Measurements from ENCODE around the gene FNBP1.

Gene FNBP1

DNA sequence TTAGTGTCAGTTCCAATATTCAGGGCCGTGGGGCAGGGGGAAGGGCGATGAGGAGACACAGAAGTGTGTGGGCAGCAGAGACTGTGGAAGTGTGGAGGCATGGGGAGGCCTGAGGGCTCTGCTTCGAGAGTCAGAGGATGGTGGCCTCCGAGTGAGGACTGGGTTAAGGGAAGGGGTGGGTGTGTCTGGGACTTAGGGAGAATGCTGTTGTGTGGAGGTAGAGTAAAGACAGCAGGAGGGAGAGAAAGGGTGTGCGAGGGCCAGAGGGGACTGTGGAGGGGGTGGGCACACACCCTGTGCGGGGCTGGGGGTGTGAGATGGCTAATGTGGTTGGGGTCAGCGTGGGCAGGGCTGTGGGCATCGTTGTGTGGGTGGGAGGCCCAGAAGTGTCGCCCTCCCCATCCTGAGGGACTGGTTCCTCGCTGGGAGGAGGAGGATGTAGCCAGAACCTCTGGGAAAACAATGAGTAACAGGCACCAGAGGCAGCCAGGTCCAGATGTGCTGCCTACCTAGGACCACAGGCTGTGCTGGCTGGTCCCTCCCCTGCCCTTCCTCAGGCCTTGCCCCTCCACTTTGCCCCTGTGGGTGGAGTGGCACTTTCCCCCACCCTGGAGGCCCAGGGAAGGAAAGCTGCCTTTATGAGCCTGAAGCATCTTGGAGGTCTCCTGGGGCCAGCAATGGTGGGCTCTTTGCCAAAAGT, 203.5 kb downstream of the FNBP1 start:
- Histone ChIP-seq H4K20me1 (peaks cover 63% of the 10 kb centered on the region), H3K4me1 (peaks cover 36% of the 10 kb centered on the region), H3K27ac (peak overlapping the region; percentile 43), H3K27me3 (no peaks in the 10 kb centered on the region), H3K36me3 (0 out of 2 replicates have a peak, but pooled peaks cover 8% of the 10 kb centered on the region), H3K4me2 (peak overlapping the region; percentile 83), H3K9me3 (no peaks in the 10 kb centered on the region), H3K9ac (peak overlapping the region; percentile 32; the same call in 1 of the 2 replicates), H3K4me3 (no peak overlapping the region)
- TF ChIP-seq Cebpa-rat (IDR thresholded peaks at IDR 0.05): no peak

DNA sequence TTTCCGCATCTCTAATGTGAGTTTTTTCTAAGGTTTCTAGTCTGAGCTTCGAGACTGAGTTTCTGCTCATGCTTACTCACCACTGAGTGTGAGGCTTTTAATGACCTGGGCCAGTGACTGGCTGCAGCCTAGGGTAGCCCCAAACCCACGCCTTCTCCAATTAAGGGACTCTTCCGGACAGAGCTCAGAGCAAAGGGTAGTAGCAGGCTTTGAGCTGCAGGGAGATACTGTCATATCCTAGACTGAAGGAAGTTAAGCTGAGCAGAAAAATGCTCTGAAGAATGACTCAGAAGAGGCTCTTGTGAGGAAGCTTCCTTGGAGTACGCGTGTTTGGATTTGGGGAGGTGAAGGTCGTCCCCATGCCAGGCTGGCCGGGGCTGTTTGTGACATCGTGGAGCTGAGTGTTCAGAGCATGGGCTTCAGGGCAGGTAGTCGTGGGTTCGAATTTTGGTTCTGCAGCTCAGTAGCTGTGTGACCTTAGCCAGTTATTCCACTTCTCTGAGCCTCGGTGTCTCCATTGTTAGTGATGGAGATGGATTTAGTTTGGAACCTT, 204.2 kb downstream of the FNBP1 start:
- H3K4me2 ChIP-seq: peak overlapping the region; percentile 83
- no peaks in the 10 kb centered on the region for H3K9me3 ChIP-seq
- peaks cover 69% of the 10 kb centered on the region for H4K20me1 ChIP-seq
- H3K27ac ChIP-seq: no peak overlapping the region
- H3K4me1 ChIP-seq: peaks cover 43% of the 10 kb centered on the region
- H3K9ac ChIP-seq: peak overlapping the region; percentile 32; the same call in 1 of the 2 replicates
- H3K36me3 ChIP-seq: 0 out of 2 replicates have a peak, but pooled peaks cover 8% of the 10 kb centered on the region
- no peak overlapping the region for H3K4me3 ChIP-seq
- no peaks in the 10 kb centered on the region for H3K27me3 ChIP-seq
- no peak for TF ChIP-seq Cebpa-rat (IDR thresholded peaks at IDR 0.05)
